Measurements from ENCODE around the gene PKN1. TPM values are rescaled to one million over a fixed set of nuclear protein-coding genes. Genes with fewer than 3 reads are reported as not detected.

PKN1 gene
- total and polyA plus RNA-seq, 2 experiments from 2014 or later, result 86.8 to 201 TPM

GRCh38 chr19:14428882-14429416 is 4.2 kb upstream of the PKN1 start:
- H3K4me3 Mint-ChIP-seq, result no peak overlapping the region
- no peak overlapping the region for H3K27ac Mint-ChIP-seq
- peaks cover 12% of the 10 kb centered on the region for H3K27me3 Mint-ChIP-seq (ENCODE audit: insufficient read depth, low read depth, poor library complexity)
- Histone ChIP-seq H3K4me3 (no peak overlapping the region), H3K79me2 (replicated peaks; ENCODE audit: insufficient read depth) (peaks cover 1% of the 10 kb centered on the region; the same call in 1 of the 2 replicates), H2AFZ (no peak overlapping the region), H3K4me1 (ENCODE audit: insufficient read depth) (peaks cover 5% of the 10 kb centered on the region; the same call in 1 of the 2 replicates), H3F3A (replicated peaks; ENCODE audit: low read depth) (peaks cover 14% of the 10 kb centered on the region; the same call in 1 of the 2 replicates), H3K27me3 (ENCODE audit: insufficient read depth) (no peaks in the 10 kb centered on the region; the same call in 1 of the 2 replicates), H4K20me1 (replicated peaks; ENCODE audit: insufficient read depth) (no peaks in the 10 kb centered on the region), H3K27ac (ENCODE audit: low read depth) (no peak overlapping the region), H3K36me3 (ENCODE audit: insufficient read depth) (no peaks in the 10 kb centered on the region), H3K9me2 (ENCODE audit: insufficient read depth) (no peaks in the 10 kb centered on the region), H3K4me2 (no peak overlapping the region)
- TF ChIP-seq REST (IDR thresholded peaks at IDR 0.05; ENCODE audit: unreplicated experiment), result no peak
- no peak for TF ChIP-seq CREB1 (CRISPR knock-in tag; IDR thresholded peaks at IDR 0.05; ENCODE audit: low read depth)
- no peak for TF ChIP-seq ZNF331 (CRISPR knock-in tag; IDR thresholded peaks at IDR 0.05; ENCODE audit: low read depth)
- TF ChIP-seq EZH2phosphoT487 (IDR thresholded peaks at IDR 0.05; ENCODE audit: unreplicated experiment), result no peak
- TF ChIP-seq EZH2 (IDR thresholded peaks at IDR 0.05; ENCODE audit: low read depth, unreplicated experiment), result no peak
- no peak for TF ChIP-seq ZNF462 (CRISPR knock-in tag; IDR thresholded peaks at IDR 0.05)
- no peak for TF ChIP-seq ZNF114 (CRISPR knock-in tag; IDR thresholded peaks at IDR 0.05)
- TF ChIP-seq NANOG (IDR thresholded peaks at IDR 0.05; ENCODE audit: borderline replicate concordance), result no peak
- no peak for TF ChIP-seq STAT1 (IDR thresholded peaks at IDR 0.05; ENCODE audit: unreplicated experiment)
- no peak for TF ChIP-seq ETS1 (IDR thresholded peaks at IDR 0.05)
- TF ChIP-seq CTCF (conservative IDR thresholded peaks at IDR 0.05; ENCODE audit: low read depth in 2 of 2), result no peak
- TF ChIP-seq JUNB (IDR thresholded peaks at IDR 0.05; ENCODE audit: unreplicated experiment), result no peak
- no peak for TF ChIP-seq POLR2AphosphoS5 (IDR thresholded peaks at IDR 0.05; ENCODE audit: low read depth)
- H3K9me3 Mint-ChIP-seq, result 0 out of 3 replicates have a peak, but pooled peaks cover 4% of the 10 kb centered on the region
- DNase-seq (ENCODE audit: low spot score) (no peak), ATAC-seq (no peak)
- H3K4me1 Mint-ChIP-seq, result peaks cover 4% of the 10 kb centered on the region; the same call in 2 of the 3 replicates
- no peaks in the 10 kb centered on the region; the same call in 2 of the 3 replicates for H3K36me3 Mint-ChIP-seq (ENCODE audit: low read depth)
